Jurkat, Clone E6-1 (cell line): Measurements from ENCODE around the gene SRP19.
A peak's percentile ranks its signal among the peaks of the same experiment; 100 is the strongest.

ENCODE experiments used
- DNase-seq: peaks from one replicate; pipeline ENCODE4 v3.0.0-alpha.2; 2011; ENCODE audit warnings: low read depth, low spot score
- H3K4me3 ChIP-seq: 2 replicates; pipeline ENCODE4 v1.5.1; 2011; ENCODE audit warnings: mild to moderate bottlenecking, low read length, control low read depth, moderate library complexity

The SRP19 gene

GRCh38 chr5:112915831-112916230 is 54.7 kb downstream of the SRP19 start:
- H3K4me3 ChIP-seq: no peak overlapping the region
- peak; percentile 32 for DNase-seq

- DNase-seq: peak; percentile 32
- no peak overlapping the region for H3K4me3 ChIP-seq
Measured at GRCh38 chr5:112917453-112917995, 56.4 kb downstream of the SRP19 start.

- no peak overlapping the region for H3K4me3 ChIP-seq
- DNase-seq: no peak
Measured at GRCh38 chr5:112918136-112918535, 57.0 kb downstream of the SRP19 start.

GRCh38 chr5:112918679-112919078 is 57.6 kb downstream of the SRP19 start:
- no peak overlapping the region for H3K4me3 ChIP-seq
- DNase-seq: no peak
